HG02852 (cell line): Measurements from ENCODE around the gene SMIM9.
A peak's percentile ranks its signal among the peaks of the same experiment; 100 is the strongest.
"Not testable (repeated sequence)": the region's sequence is repeated elsewhere in the genome, so short reads cannot be mapped to it uniquely, and the experiment has no call there.

Experiments used
- ATAC-seq: cut with Tn5 transposase; IDR thresholded peaks from one replicate; pipeline ENCODE4 v1.9.1; 2021; ENCODE audit warnings: mild to moderate bottlenecking, moderate library complexity; ENCODE audit not compliant: unreplicated experiment

Gene SMIM9

GRCh38 chrX:154834562-154834961 is at the start of gene SMIM9:
SMIM9 (minus strand) TSS chrX:154834662; CDS start chrX:154830856, 3,806 bp downstream.
- ATAC-seq = no peak

- not testable (repeated sequence) for ATAC-seq
These were observed 49.6 kb upstream of the SMIM9 start for GRCh38 chrX:154884069-154884468.

- ATAC-seq = no peak
These were observed 38.9 kb upstream of the SMIM9 start for GRCh38 chrX:154873329-154873728.

GRCh38 chrX:154868522-154868921 is 34.1 kb upstream of the SMIM9 start:
- not testable (repeated sequence) for ATAC-seq

GRCh38 chrX:154855256-154855655 is 20.8 kb upstream of the SMIM9 start:
- ATAC-seq = no peak

- no peak for ATAC-seq
These were observed 16.6 kb upstream of the SMIM9 start for GRCh38 chrX:154850957-154851611.

- no peak for ATAC-seq
These were observed 6.4 kb upstream of the SMIM9 start for GRCh38 chrX:154840856-154841255.

GRCh38 chrX:154836163-154836562 is 1.7 kb upstream of the SMIM9 start:
- no peak for ATAC-seq

- ATAC-seq = no peak
These were observed 652 bp downstream of the SMIM9 start for GRCh38 chrX:154833746-154834274.

GRCh38 chrX:154829926-154830442 is 4.5 kb downstream of the SMIM9 start:
- no peak for ATAC-seq

- no peak for ATAC-seq
These were observed 5.3 kb downstream of the SMIM9 start for GRCh38 chrX:154829134-154829533.

GRCh38 chrX:154828016-154828408 is 6.5 kb downstream of the SMIM9 start:
- no peak for ATAC-seq

GRCh38 chrX:154827194-154828015 is 7.1 kb downstream of the SMIM9 start:
- ATAC-seq = peak; percentile 98

GRCh38 chrX:154825586-154825985 is 8.9 kb downstream of the SMIM9 start:
- not testable (repeated sequence) for ATAC-seq

- no peak for ATAC-seq
These were observed 9.8 kb downstream of the SMIM9 start for GRCh38 chrX:154824638-154825037.

- no peak for ATAC-seq
These were observed 12.4 kb downstream of the SMIM9 start for GRCh38 chrX:154822029-154822428.

GRCh38 chrX:154821523-154821922 is 12.9 kb downstream of the SMIM9 start:
- ATAC-seq = no peak

GRCh38 chrX:154819771-154820341 is 14.6 kb downstream of the SMIM9 start:
- peak; percentile 69 for ATAC-seq

GRCh38 chrX:154818916-154819770 is 15.3 kb downstream of the SMIM9 start:
- ATAC-seq = no peak

- ATAC-seq = not testable (repeated sequence)
These were observed 17.3 kb downstream of the SMIM9 start for GRCh38 chrX:154817048-154817618.
